WI38 (cell line): Measurements from ENCODE around the gene EVA1C.

Experiments
- H3K4me3 ChIP-seq: 2 replicates; pipeline ENCODE4 v1.5.1; 2011; ENCODE audit warnings: low read depth, mild to moderate bottlenecking, control low read depth, low read length
- CTCF ChIP-seq: IDR thresholded peaks from 2 replicates; pipeline ENCODE4 v1.5.1; 2012; ENCODE audit warnings: low read depth, mild to moderate bottlenecking, control low read depth, low read length

EVA1C gene

GRCh38 chr21:32418146-32418545, 5.6 kb downstream of the EVA1C start:
- no peak for TF ChIP-seq CTCF
- no peak overlapping the region for H3K4me3 ChIP-seq

GRCh38 chr21:32422064-32422463, 9.6 kb downstream of the EVA1C start:
- TF ChIP-seq CTCF = no peak
- no peak overlapping the region for H3K4me3 ChIP-seq

GRCh38 chr21:32423320-32424190, 11.0 kb downstream of the EVA1C start:
- no peak for TF ChIP-seq CTCF

GRCh38 chr21:32424191-32424535, 11.7 kb downstream of the EVA1C start:
- no peak overlapping the region for H3K4me3 ChIP-seq
- no peak for TF ChIP-seq CTCF

More at GRCh38 chr21:32423320-32424190, 11.0 kb downstream of the EVA1C start:
- no peak overlapping the region for H3K4me3 ChIP-seq

- TF ChIP-seq CTCF = no peak
- H3K4me3 ChIP-seq = no peak overlapping the region
Measured at GRCh38 chr21:32424674-32425073, 12.2 kb downstream of the EVA1C start.

- no peak for TF ChIP-seq CTCF
- no peak overlapping the region for H3K4me3 ChIP-seq
Measured at GRCh38 chr21:32425628-32426027, 13.1 kb downstream of the EVA1C start.

- H3K4me3 ChIP-seq = no peak overlapping the region
- no peak for TF ChIP-seq CTCF
Measured at GRCh38 chr21:32426066-32426465, 13.6 kb downstream of the EVA1C start.
